BLaER1 (cell line): ENCODE measurements around the gene SLC40A1.

ENCODE experiments used
- H3K27ac ChIP-seq: shearing (Covaris generic); formaldehyde crosslinking; 2 replicates; pipeline ENCODE4 v1.8.1; 2022
- H3K27me3 ChIP-seq: shearing (Covaris generic); formaldehyde crosslinking; 2 replicates; pipeline ENCODE4 v1.8.1; 2022
- H3K36me3 ChIP-seq: shearing (Covaris generic); formaldehyde crosslinking; 2 replicates; pipeline ENCODE4 v1.8.1; 2022
- H3K4me1 ChIP-seq: shearing (Covaris generic); formaldehyde crosslinking; 2 replicates; pipeline ENCODE4 v1.8.1; 2022
- H3K4me2 ChIP-seq: shearing (Covaris generic); formaldehyde crosslinking; 2 replicates; pipeline ENCODE4 v1.8.1; 2022
- H3K4me3 ChIP-seq: shearing (Covaris generic); formaldehyde crosslinking; 2 replicates; pipeline ENCODE4 v1.8.1; 2022
- H3K9ac ChIP-seq: shearing (Covaris generic); formaldehyde crosslinking; 2 replicates; pipeline ENCODE4 v1.8.1; 2022
- H3K9me3 ChIP-seq: shearing (Covaris generic); formaldehyde crosslinking; 2 replicates; pipeline ENCODE4 v1.8.1; 2022
- H4K20me1 ChIP-seq: shearing (Covaris generic); formaldehyde crosslinking; 2 replicates; pipeline ENCODE4 v1.8.1; 2022
- Cebpa-rat ChIP-seq: shearing (Covaris generic); IDR thresholded peaks from 2 replicates; pipeline ENCODE4 v1.8.1; 2022

The SLC40A1 gene

GRCh38 chr2:189515264-189515663, 65.3 kb downstream of the SLC40A1 start:
- no peaks in the 10 kb centered on the region for H3K27me3 ChIP-seq
- H3K4me2 ChIP-seq: no peak overlapping the region
- no peak overlapping the region for H3K9ac ChIP-seq
- no peaks in the 10 kb centered on the region for H4K20me1 ChIP-seq
- H3K4me3 ChIP-seq: no peak overlapping the region
- no peak overlapping the region for H3K27ac ChIP-seq
- no peaks in the 10 kb centered on the region for H3K4me1 ChIP-seq
- no peaks in the 10 kb centered on the region for H3K9me3 ChIP-seq
- H3K36me3 ChIP-seq: no peaks in the 10 kb centered on the region
- TF ChIP-seq Cebpa-rat: no peak

- Histone ChIP-seq H3K27ac (no peak overlapping the region), H3K27me3 (no peaks in the 10 kb centered on the region), H3K4me2 (no peak overlapping the region), H3K9me3 (no peaks in the 10 kb centered on the region), H3K4me3 (no peak overlapping the region), H3K36me3 (no peaks in the 10 kb centered on the region), H4K20me1 (no peaks in the 10 kb centered on the region), H3K9ac (no peak overlapping the region), H3K4me1 (no peaks in the 10 kb centered on the region)
- no peak for TF ChIP-seq Cebpa-rat
These were observed 66.5 kb downstream of the SLC40A1 start for GRCh38 chr2:189514104-189514503.

GRCh38 chr2:189512879-189513278, 67.7 kb downstream of the SLC40A1 start:
- H3K27ac ChIP-seq: no peak overlapping the region
- TF ChIP-seq Cebpa-rat: no peak
- no peak overlapping the region for H3K4me3 ChIP-seq
- no peak overlapping the region for H3K9ac ChIP-seq
- no peaks in the 10 kb centered on the region for H3K9me3 ChIP-seq
- H3K27me3 ChIP-seq: no peaks in the 10 kb centered on the region
- no peaks in the 10 kb centered on the region for H3K36me3 ChIP-seq
- no peak overlapping the region for H3K4me2 ChIP-seq
- H3K4me1 ChIP-seq: no peaks in the 10 kb centered on the region
- no peaks in the 10 kb centered on the region for H4K20me1 ChIP-seq

- no peak for TF ChIP-seq Cebpa-rat
- Histone ChIP-seq H4K20me1 (no peaks in the 10 kb centered on the region), H3K27ac (no peak overlapping the region), H3K4me2 (no peak overlapping the region), H3K9ac (no peak overlapping the region), H3K36me3 (no peaks in the 10 kb centered on the region), H3K4me3 (no peak overlapping the region), H3K27me3 (no peaks in the 10 kb centered on the region), H3K9me3 (no peaks in the 10 kb centered on the region), H3K4me1 (no peaks in the 10 kb centered on the region)
These were observed 68.6 kb downstream of the SLC40A1 start for GRCh38 chr2:189511960-189512319.

DNA sequence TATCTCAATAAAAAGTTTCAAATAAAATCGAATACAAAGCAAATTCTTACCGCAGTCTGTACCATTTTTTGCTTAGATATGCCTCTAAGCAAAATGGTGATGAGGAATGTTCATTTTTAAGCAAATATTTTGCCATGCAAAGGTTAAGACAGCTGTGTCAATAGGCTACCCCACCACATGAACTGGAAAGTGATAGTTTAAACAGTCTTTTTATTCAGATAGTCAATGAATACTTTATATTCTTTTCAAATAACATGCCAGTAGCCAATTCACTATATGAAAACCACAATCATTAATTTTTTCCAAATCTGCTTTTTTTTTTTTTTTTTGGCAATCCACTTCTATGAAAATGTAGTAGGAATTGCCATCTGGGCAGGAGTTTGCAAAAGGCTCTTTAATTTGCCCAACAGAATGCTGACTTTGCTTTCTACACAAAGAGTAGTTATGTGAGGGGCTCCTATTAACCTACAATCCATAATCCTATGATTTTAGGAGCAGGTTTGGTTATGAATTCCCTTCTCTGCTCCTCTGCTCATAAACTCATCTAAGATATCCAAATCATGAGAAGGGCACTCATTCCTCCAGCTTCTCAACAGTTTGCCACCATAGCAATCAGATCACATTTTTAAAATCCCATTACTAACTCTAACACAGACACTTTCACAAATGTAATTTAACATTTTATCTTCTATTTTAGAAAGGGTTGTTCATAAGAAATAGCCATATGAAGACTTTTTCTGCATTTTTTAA, 69.2 kb downstream of the SLC40A1 start:
- no peak for TF ChIP-seq Cebpa-rat
- no peaks in the 10 kb centered on the region for H3K9me3 ChIP-seq
- no peak overlapping the region for H3K27ac ChIP-seq
- H3K27me3 ChIP-seq: no peaks in the 10 kb centered on the region
- H3K36me3 ChIP-seq: no peaks in the 10 kb centered on the region
- H4K20me1 ChIP-seq: no peaks in the 10 kb centered on the region
- H3K9ac ChIP-seq: no peak overlapping the region
- no peak overlapping the region for H3K4me2 ChIP-seq
- no peak overlapping the region for H3K4me3 ChIP-seq
- H3K4me1 ChIP-seq: no peaks in the 10 kb centered on the region
